H1 (cell line): ENCODE results near the gene ZNF598.

Experiments used
- CEBPB ChIP-seq: IDR thresholded peaks from 2 replicates; pipeline ENCODE4 v1.6.1; 2012; ENCODE audit warnings: low read depth, low read length
- CTCF ChIP-seq, 3 experiments: IDR thresholded peaks; 1 replicate in 2 of 3; 2 replicates in 1 of 3; pipeline versions ENCODE4 v1.5.1 to v1.6.1; 2011; ENCODE audit warnings: low read length in 3 of 3, mild to moderate bottlenecking in 3 of 3, inconsistent platforms in 2 of 3, low read depth in 1 of 3, moderate library complexity in 1 of 3; ENCODE audit not compliant: insufficient read depth in 1 of 3; ENCODE audit errors: control extremely low read depth in 1 of 3
- EZH2 ChIP-seq: fragments of 200-600 bp; sonication (generic); IDR thresholded peaks from 2 replicates; pipeline ENCODE4 v1.7.1; 2012; ENCODE audit warnings: low read depth, mild to moderate bottlenecking, moderate library complexity, low read length, inconsistent platforms; ENCODE audit not compliant: severe bottlenecking
- JUND ChIP-seq: IDR thresholded peaks from 2 replicates; pipeline ENCODE4 v1.6.1; 2011; ENCODE audit warnings: mild to moderate bottlenecking, improper control_type of control experiment, low read length
- MAX ChIP-seq: IDR thresholded peaks from 2 replicates; pipeline ENCODE4 v1.6.1; 2012; ENCODE audit warnings: inconsistent platforms
- RAD21 ChIP-seq, 2 experiments: IDR thresholded peaks in 1 of 2; conservative IDR thresholded peaks in 1 of 2; 2 replicates each; pipeline ENCODE4 v1.6.1; 2011; ENCODE audit warnings: low read depth in 2 of 2, low read length in 2 of 2, improper control_type of control experiment in 1 of 2, inconsistent platforms in 1 of 2, mild to moderate bottlenecking in 1 of 2, moderate library complexity in 1 of 2
- RNF2 ChIP-seq: fragments of 200-900, 300-1000 bp; sonication (generic); IDR thresholded peaks from 2 replicates; pipeline ENCODE4 v1.7.1; 2016; ENCODE audit warnings: borderline replicate concordance, low read depth, mild to moderate bottlenecking, antibody characterized with exemption, low read length; ENCODE audit not compliant: poor library complexity, severe bottlenecking; ENCODE audit errors: missing control alignments
- SAP30 ChIP-seq: fragments of 300-600 bp; sonication (generic); IDR thresholded peaks from 2 replicates; pipeline ENCODE4 v1.7.1; 2012; ENCODE audit warnings: low read length, moderate library complexity, mild to moderate bottlenecking, inconsistent platforms; ENCODE audit not compliant: insufficient read depth, insufficient replicate concordance

- TF ChIP-seq CTCF (IDR thresholded peaks at IDR 0.05; ENCODE audit: control extremely low read depth in 1 of 3, insufficient read depth in 1 of 3, low read depth in 1 of 3, low read length in 3 of 3): no peak; a peak in 1 of 4 replicates
- no peak for TF ChIP-seq RNF2
- no peak for TF ChIP-seq SAP30
- no peak for TF ChIP-seq MAX
- no peak for TF ChIP-seq RAD21 (IDR thresholded peaks at IDR 0.05 in 1 of 2, conservative IDR thresholded peaks at IDR 0.05 in 1 of 2; ENCODE audit: low read depth in 2 of 2, low read length in 2 of 2)
- TF ChIP-seq EZH2: no peak
- no peak for TF ChIP-seq JUND
- TF ChIP-seq CEBPB: no peak
These were observed 26.6 kb downstream of the ZNF598 start for GRCh38 chr16:1982991-1983543.
